WTC11 (cell line): Measurements from ENCODE around the gene TEAD1. TPM values are rescaled to one million over a fixed set of nuclear protein-coding genes. Genes with fewer than 3 reads are reported as not detected.

ENCODE experiments used
- ATAC-seq: fragments of 200-7000 bp; cut with Tn5 transposase; 2 replicates; pipeline ENCODE4 v1.10.0; 2021; ENCODE audit warnings: mild to moderate bottlenecking, moderate library complexity
- CTCF ChIA-PET: fragments of 300-600 bp; sonication (Branson Sonifier 250); formaldehyde crosslinking; loops from one replicate; lab custom pipeline; 2021; ENCODE audit warnings: antibody characterized with exemption; lab: Charles Lee
- POLR2A ChIA-PET: fragments of 350-600 bp; sonication (Branson Sonifier 250); formaldehyde crosslinking; loops from one replicate; lab custom pipeline; 2021; ENCODE audit warnings: antibody characterized with exemption; lab: Charles Lee
- DNase-seq: peaks from one replicate; pipeline ENCODE4 v3.0.0; 2021; ENCODE audit warnings: low spot score
- H3K27ac Mint-ChIP-seq: 2 replicates; pipeline ENCODE4 v1.8.0; 2021; ENCODE audit warnings: mixed read lengths
- H3K27me3 Mint-ChIP-seq: 2 replicates; pipeline ENCODE4 v1.8.0; 2021; ENCODE audit warnings: low read depth, mild to moderate bottlenecking, moderate library complexity, mixed read lengths
- H3K36me3 Mint-ChIP-seq: 2 replicates; pipeline ENCODE4 v1.8.0; 2021; ENCODE audit warnings: mixed read lengths
- H3K4me1 Mint-ChIP-seq: 2 replicates; pipeline ENCODE4 v1.8.0; 2022; ENCODE audit warnings: mixed read lengths
- H3K4me3 Mint-ChIP-seq: 2 replicates; pipeline ENCODE4 v1.8.0; 2021; ENCODE audit warnings: mild to moderate bottlenecking, moderate library complexity, mixed read lengths
- H3K9me3 Mint-ChIP-seq: 2 replicates; pipeline ENCODE4 v1.8.0; 2021; ENCODE audit warnings: mixed read lengths
- E2F5 ChIP-seq: sonication (generic); formaldehyde crosslinking; IDR thresholded peaks from 2 replicates; pipeline ENCODE4 v1.8.1; 2022; ENCODE audit warnings: mild to moderate bottlenecking, moderate library complexity, missing genetic modification reagents
- ERG ChIP-seq: fragments of 250-450 bp; sonication (Bioruptor Pico); IDR thresholded peaks from 2 replicates; pipeline ENCODE4 v1.8.0; 2021; ENCODE audit warnings: mild to moderate bottlenecking
- ESRRA ChIP-seq: sonication (generic); formaldehyde crosslinking; IDR thresholded peaks from 2 replicates; pipeline ENCODE4 v1.8.1; 2022; ENCODE audit warnings: mild to moderate bottlenecking, missing genetic modification reagents, borderline replicate concordance
- FOXJ3 ChIP-seq: sonication (generic); formaldehyde crosslinking; IDR thresholded peaks from 2 replicates; pipeline ENCODE4 v1.9.0; 2021; ENCODE audit warnings: missing genetic modification reagents, mild to moderate bottlenecking, borderline replicate concordance
- HMGXB4 ChIP-seq: sonication (generic); formaldehyde crosslinking; IDR thresholded peaks from 2 replicates; pipeline ENCODE4 v1.8.1; 2023; ENCODE audit warnings: mild to moderate bottlenecking, moderate library complexity, missing genetic modification reagents
- IRF1 ChIP-seq: sonication (generic); formaldehyde crosslinking; IDR thresholded peaks from 2 replicates; pipeline ENCODE4 v1.8.0; 2023; ENCODE audit warnings: missing genetic modification reagents
- NFE2L1 ChIP-seq: sonication (generic); formaldehyde crosslinking; IDR thresholded peaks from 2 replicates; pipeline ENCODE4 v1.8.1; 2023; ENCODE audit warnings: missing genetic modification reagents
- NFYB ChIP-seq: sonication (generic); formaldehyde crosslinking; conservative IDR thresholded peaks from 2 replicates; pipeline ENCODE4 v1.8.0; 2022; ENCODE audit warnings: low read depth, missing genetic modification reagents
- PRDM15 ChIP-seq: sonication (generic); formaldehyde crosslinking; IDR thresholded peaks from 2 replicates; pipeline ENCODE4 v1.8.0; 2022; ENCODE audit warnings: missing genetic modification reagents
- SMAD3 ChIP-seq: sonication (generic); formaldehyde crosslinking; IDR thresholded peaks from 2 replicates; pipeline ENCODE4 v1.8.0; 2022; ENCODE audit warnings: missing genetic modification reagents, mild to moderate bottlenecking, borderline replicate concordance
- TCF7 ChIP-seq: sonication (generic); formaldehyde crosslinking; IDR thresholded peaks from 2 replicates; pipeline ENCODE4 v1.8.0; 2022; ENCODE audit warnings: mild to moderate bottlenecking, low read depth, missing genetic modification reagents, moderate library complexity
- ZNF138 ChIP-seq: sonication (generic); formaldehyde crosslinking; conservative IDR thresholded peaks from 2 replicates; pipeline ENCODE4 v1.8.1; 2022; ENCODE audit warnings: mild to moderate bottlenecking, moderate library complexity, missing genetic modification reagents
- ZNF281 ChIP-seq: sonication (generic); formaldehyde crosslinking; IDR thresholded peaks from 2 replicates; pipeline ENCODE4 v1.8.0; 2023; ENCODE audit warnings: mild to moderate bottlenecking, missing genetic modification reagents
- ZNF423 ChIP-seq: fragments of 250-450 bp; sonication (Bioruptor Pico); IDR thresholded peaks from 2 replicates; pipeline ENCODE4 v2.1.2; 2022; ENCODE audit warnings: mild to moderate bottlenecking, moderate library complexity
- ZSCAN18 ChIP-seq: fragments of 250-450 bp; sonication (Bioruptor Pico); IDR thresholded peaks from 2 replicates; pipeline ENCODE4 v2.1.2; 2022; ENCODE audit warnings: mild to moderate bottlenecking, moderate library complexity
- total RNA-seq: library from RNA; stranded (reverse); gene quantifications from 3 replicates; pipeline ENCODE4 v1.2.3, GENCODE V29; 2021

TEAD1 gene
- total RNA-seq, 1 experiment from 2014 or later = 79.9 TPM

GRCh38 chr11:12786891-12787290 lies 112.7 kb downstream of the TEAD1 start (continued):
- TF ChIP-seq ZNF281 (CRISPR knock-in tag) = no peak
- TF ChIP-seq TCF7 = no peak

GRCh38 chr11:12787847-12788246 lies 113.6 kb downstream of the TEAD1 start:
- POLR2A ChIA-PET = no interaction called here
- Mint-ChIP-seq H3K4me3 (no peak overlapping the region), H3K27ac (no peak overlapping the region), H3K27me3 (no peaks in the 10 kb centered on the region), H3K36me3 (no peaks in the 10 kb centered on the region; the same call in 1 of the 2 replicates), H3K9me3 (no peaks in the 10 kb centered on the region), H3K4me1 (peaks cover 76% of the 10 kb centered on the region)
- CTCF ChIA-PET = interaction anchor here (0.6 to 1.5 kb wide), 4 partner anchors 10 to 457 kb away, joined by 3 to 5 read pairs (median 4); no protein-coding TSS in a partner anchor
- TF ChIP-seq SMAD3 (CRISPR knock-in tag) = no peak
- TF ChIP-seq PRDM15 (CRISPR knock-in tag) = no peak
- DNase-seq (no peak), ATAC-seq (no peak)

GRCh38 chr11:12789054-12789453 lies 114.8 kb downstream of the TEAD1 start:
- Mint-ChIP-seq H3K27me3 (no peaks in the 10 kb centered on the region), H3K36me3 (no peaks in the 10 kb centered on the region), H3K4me3 (no peak overlapping the region), H3K27ac (peak overlapping the region; percentile 35; the same call in 1 of the 2 replicates), H3K4me1 (peaks cover 75% of the 10 kb centered on the region), H3K9me3 (no peaks in the 10 kb centered on the region)
- ATAC-seq (no peak), DNase-seq (no peak)
- ChIA-PET POLR2A (interaction anchor here (1.1 kb wide), 1 partner anchor 11 kb away, joined by 3 read pairs; no protein-coding TSS in a partner anchor), CTCF (interaction anchor here (0.9 to 1.2 kb wide), 2 partner anchors 100 to 189 kb away, joined by 3 to 4 read pairs; no protein-coding TSS in a partner anchor)
- TF ChIP-seq E2F5 (CRISPR knock-in tag) = no peak
- TF ChIP-seq ESRRA (CRISPR knock-in tag) = no peak
- no peak for TF ChIP-seq FOXJ3 (CRISPR knock-in tag)
- TF ChIP-seq IRF1 (CRISPR knock-in tag) = no peak
- TF ChIP-seq NFYB (CRISPR knock-in tag) = no peak
- TF ChIP-seq ZNF138 = no peak

- peak; percentile 38 for ATAC-seq
- Mint-ChIP-seq H3K9me3 (no peaks in the 10 kb centered on the region), H3K36me3 (no peaks in the 10 kb centered on the region), H3K27ac (peak overlapping the region; percentile 26; the same call in 1 of the 2 replicates), H3K4me1 (peaks cover 75% of the 10 kb centered on the region), H3K27me3 (no peaks in the 10 kb centered on the region), H3K4me3 (no peak overlapping the region)
- TF ChIP-seq ZNF423 (CRISPR knock-in tag) (peak; percentile 47), ERG (CRISPR knock-in tag) (no peak), HMGXB4 (CRISPR knock-in tag) (no peak), ZSCAN18 (CRISPR knock-in tag) (no peak), NFE2L1 (no peak)
- ChIA-PET POLR2A (interaction anchor here (1.1 kb wide), 1 partner anchor 11 kb away, joined by 3 read pairs; no protein-coding TSS in a partner anchor), CTCF (interaction anchor here (1.0 to 1.2 kb wide), 2 partner anchors 99 to 458 kb away, joined by 4 to 6 read pairs; no protein-coding TSS in a partner anchor)
- no peak for DNase-seq
Observed at GRCh38 chr11:12789596-12790215, 115.5 kb downstream of the TEAD1 start.
